Esophagus muscularis mucosa (tissue), 4 donors: ENCODE data around the gene SFTA2.

Experiments
- CTCF ChIP-seq, 3 experiments: fragments of 200-600 bp in 2 of 3; fragments of 450-650 bp in 1 of 3; sonication (generic) in 2 of 3; IDR thresholded peaks; one replicate each; pipeline ENCODE4 v1.5.1; 2017 to 2019; ENCODE audit warnings: antibody characterized with exemption in 3 of 3, mild to moderate bottlenecking in 2 of 3, moderate library complexity in 1 of 3
- EP300 ChIP-seq: sonication (generic); formaldehyde crosslinking; IDR thresholded peaks from one replicate; pipeline ENCODE4 v1.6.1; 2017; ENCODE audit warnings: antibody characterized with exemption
- POLR2A ChIP-seq: fragments of 450-650 bp; IDR thresholded peaks from one replicate; pipeline ENCODE4 v1.6.1; 2017; ENCODE audit warnings: antibody characterized with exemption, moderate library complexity, mild to moderate bottlenecking, low read depth

- no peak for TF ChIP-seq CTCF (IDR thresholded peaks at IDR 0.05)
- no peak for TF ChIP-seq POLR2A
- TF ChIP-seq EP300 = no peak
Measured at GRCh38 chr6:30894935-30895334, 37.0 kb downstream of the SFTA2 start.
